ENCODE data around the gene IFIT5.

GRCh38 chr10:89391907-89392756 is 22.2 kb upstream of the IFIT5 start, which contains the start of gene IFIT1:
- TF ChIP-seq, protein P1, sequence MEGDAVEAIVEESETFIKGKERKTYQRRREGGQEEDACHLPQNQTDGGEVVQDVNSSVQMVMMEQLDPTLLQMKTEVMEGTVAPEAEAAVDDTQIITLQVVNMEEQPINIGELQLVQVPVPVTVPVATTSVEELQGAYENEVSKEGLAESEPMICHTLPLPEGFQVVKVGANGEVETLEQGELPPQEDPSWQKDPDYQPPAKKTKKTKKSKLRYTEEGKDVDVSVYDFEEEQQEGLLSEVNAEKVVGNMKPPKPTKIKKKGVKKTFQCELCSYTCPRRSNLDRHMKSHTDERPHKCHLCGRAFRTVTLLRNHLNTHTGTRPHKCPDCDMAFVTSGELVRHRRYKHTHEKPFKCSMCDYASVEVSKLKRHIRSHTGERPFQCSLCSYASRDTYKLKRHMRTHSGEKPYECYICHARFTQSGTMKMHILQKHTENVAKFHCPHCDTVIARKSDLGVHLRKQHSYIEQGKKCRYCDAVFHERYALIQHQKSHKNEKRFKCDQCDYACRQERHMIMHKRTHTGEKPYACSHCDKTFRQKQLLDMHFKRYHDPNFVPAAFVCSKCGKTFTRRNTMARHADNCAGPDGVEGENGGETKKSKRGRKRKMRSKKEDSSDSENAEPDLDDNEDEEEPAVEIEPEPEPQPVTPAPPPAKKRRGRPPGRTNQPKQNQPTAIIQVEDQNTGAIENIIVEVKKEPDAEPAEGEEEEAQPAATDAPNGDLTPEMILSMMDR (conservative IDR thresholded peaks at IDR 0.05; ENCODE audit: low read depth, low read length) = peak; percentile 18; the same call in 1 of the 2 replicates
- TF ChIP-seq EZH2 (IDR thresholded peaks at IDR 0.05; ENCODE audit: low read length, unreplicated experiment) (no peak), EZH2phosphoT487 (IDR thresholded peaks at IDR 0.05; ENCODE audit: borderline replicate concordance, low read length) (no peak)
